Keratinocyte (primary cell): ENCODE results near the gene GNB1L.

Experiments used
- CTCF ChIP-seq, 3 experiments: IDR thresholded peaks in 1 of 3; conservative IDR thresholded peaks in 1 of 3; optimal IDR thresholded peaks in 1 of 3; 2 replicates in 2 of 3; 3 replicates in 1 of 3; pipeline versions ENCODE3 to v1.5.1; 2011; ENCODE audit warnings: low read length in 3 of 3, mild to moderate bottlenecking in 3 of 3, moderate library complexity in 2 of 3, control low read depth in 1 of 3, inconsistent platforms in 1 of 3; ENCODE audit not compliant: insufficient read depth in 2 of 3; ENCODE audit errors: extremely low read depth in 1 of 3
- EZH2 ChIP-seq: IDR thresholded peaks from one replicate; pipeline ENCODE4 v1.6.1; 2012; ENCODE audit warnings: inconsistent platforms, mild to moderate bottlenecking, low read length, moderate library complexity

GRCh38 chr22:19879992-19880785, 25.5 kb upstream of the GNB1L start:
- TF ChIP-seq CTCF (optimal IDR thresholded peaks at IDR 0.05 in 1 of 3, IDR thresholded peaks at IDR 0.05 in 1 of 3, conservative IDR thresholded peaks at IDR 0.05 in 1 of 3; ENCODE audit: extremely low read depth in 1 of 3, insufficient read depth in 2 of 3, low read length in 3 of 3) (no peak), EZH2 (no peak)
